Stimulated activated CD4-positive, alpha-beta T cell treated with anti-CD3 and anti-CD28 coated beads, TNF-alpha, amount 100 ng/mL, for 4 hours (primary cell): ENCODE measurements around the gene CCL19.
A peak's percentile ranks its signal among the peaks of the same experiment; 100 is the strongest.

Experiments used
- DNase-seq, 3 experiments: peaks; one replicate each; pipeline ENCODE4 v3.0.0-alpha.2; 2020; ENCODE audit warnings: low read depth in 3 of 3

The CCL19 gene

GRCh38 chr9:34662526-34663302 is 28.4 kb downstream of the CCL19 start, which contains the start of gene CCL27:
Gene CCL27 (minus strand): TSS chr9:34662657. CDS start chr9:34662633, 24 bp downstream.
- no peak for DNase-seq

DNA sequence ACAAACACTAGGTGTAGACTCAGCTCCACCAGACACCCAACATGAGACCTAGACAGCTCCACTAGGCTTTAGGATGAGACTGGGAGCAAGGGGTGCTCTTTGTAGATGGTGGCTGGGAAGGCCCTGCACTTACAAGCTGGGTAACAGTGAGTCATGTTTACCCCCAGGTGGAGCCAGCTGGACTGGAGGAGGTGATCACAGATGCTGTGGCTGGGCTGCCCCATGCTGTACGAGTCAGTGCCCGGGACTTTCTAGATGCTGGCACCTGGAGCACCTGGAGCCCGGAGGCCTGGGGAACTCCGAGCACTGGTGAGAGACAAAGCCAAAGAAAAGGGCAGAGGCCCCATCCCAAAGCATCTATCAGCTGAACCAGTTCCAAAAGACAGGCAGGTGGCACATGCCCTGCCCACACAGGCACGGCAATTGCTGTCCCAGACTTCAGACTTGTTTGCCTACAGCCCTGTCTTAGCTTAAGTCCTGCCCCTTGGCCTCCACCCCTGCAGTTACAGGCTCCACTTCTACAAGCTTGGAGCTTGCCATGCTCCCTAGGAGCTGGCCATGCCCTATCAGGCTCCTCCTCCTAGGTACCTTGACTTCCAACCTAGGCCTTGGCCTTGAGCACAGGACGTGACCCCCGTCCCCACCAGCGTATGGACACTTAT is 31.4 kb downstream of the CCL19 start:
- no peak for DNase-seq

GRCh38 chr9:34658461-34658860 is 32.6 kb downstream of the CCL19 start:
- no peak for DNase-seq

DNA sequence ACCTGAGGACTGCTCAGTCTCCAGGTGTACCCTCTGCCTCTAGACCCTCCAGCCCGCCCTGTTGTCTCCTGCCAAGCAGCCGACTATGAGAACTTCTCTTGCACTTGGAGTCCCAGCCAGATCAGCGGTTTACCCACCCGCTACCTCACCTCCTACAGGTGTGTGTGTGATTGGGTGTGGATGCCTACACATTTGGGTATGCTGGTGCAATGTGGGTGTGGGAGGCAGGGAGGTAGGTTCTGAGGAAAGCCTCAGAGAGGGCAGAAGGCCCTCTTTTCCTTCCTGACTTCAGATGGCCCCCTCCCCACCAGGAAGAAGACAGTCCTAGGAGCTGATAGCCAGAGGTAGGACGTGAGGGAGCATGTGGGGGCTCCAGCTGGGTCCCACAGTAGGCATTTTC is 34.1 kb downstream of the CCL19 start:
- DNase-seq: no peak

GRCh38 chr9:34655394-34655793 is 35.7 kb downstream of the CCL19 start:
- no peak for DNase-seq

- no peak for DNase-seq
Measured at GRCh38 chr9:34654323-34655051, 36.6 kb downstream of the CCL19 start.

DNA sequence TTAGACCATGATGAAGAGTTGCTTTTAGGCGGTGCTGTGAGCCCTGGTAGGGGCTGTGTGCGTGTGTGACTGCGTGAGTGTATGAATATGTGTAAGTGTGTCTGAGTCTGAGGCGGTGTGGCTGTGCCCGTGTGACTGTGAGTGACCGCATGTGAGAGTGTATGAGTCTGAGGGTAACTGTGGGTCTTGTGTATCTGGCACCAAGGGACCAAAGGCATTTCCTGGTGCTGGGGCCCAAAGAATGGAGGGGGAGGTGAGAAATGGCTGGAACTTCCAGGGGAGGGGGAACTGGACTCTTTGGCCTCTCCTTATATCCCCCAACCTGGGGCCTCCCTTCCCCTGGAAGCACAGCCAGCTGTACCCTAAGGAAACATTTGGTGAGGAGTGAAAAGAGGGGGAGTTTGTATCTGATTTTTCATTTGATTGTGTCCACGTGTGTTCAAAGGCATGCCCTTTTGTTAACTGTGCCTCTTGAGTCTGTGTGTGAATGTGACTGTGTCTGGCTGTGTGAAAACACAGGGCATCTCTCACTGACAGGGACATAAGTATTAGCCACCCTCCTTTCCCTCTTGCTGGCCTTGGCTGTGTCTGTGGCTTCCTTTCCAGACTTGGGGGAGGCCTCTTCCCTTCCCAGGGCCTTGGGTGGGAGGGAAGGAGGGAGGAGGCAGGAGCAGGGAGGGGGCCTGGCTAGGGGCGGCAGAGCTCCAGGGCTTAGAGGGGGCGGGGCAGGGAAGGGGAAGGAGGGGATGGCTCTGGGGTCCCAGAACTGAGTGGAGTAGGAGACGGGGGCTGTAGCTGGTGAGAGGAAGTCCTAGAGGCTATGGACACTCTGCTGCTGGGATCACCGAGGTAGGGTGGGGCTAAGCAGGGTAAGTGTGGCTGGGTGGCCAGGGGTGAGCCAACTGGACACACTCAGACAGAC is 37.7 kb downstream of the CCL19 start:
- no peak for DNase-seq

DNA sequence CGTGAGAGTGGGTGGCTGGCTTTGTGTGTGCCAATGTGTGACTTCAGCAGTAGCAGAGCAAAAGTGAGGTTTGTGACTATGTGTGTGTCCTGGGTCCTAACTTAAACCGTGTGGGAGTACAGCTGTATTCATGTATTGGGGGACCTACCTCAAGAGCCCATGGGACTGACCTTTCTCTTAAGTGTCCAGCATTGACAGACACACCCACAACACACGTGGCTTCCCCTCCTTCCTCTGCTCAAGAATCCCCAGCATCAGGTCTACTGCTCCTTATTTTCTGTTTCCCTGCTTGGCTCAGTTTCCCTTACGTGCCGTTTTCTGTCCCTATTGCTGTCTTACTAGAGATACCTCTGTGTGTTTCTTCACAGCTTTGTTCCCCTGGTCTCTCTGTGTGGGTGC is 38.5 kb downstream of the CCL19 start:
- no peak for DNase-seq

- DNase-seq: peak in 1 of 3 experiments; percentile 35
Measured at GRCh38 chr9:34651876-34652601, 39.0 kb downstream of the CCL19 start, which contains the start of gene IL11RA. Gene IL11RA (plus strand): TSS chr9:34652185. CDS start chr9:34655218, 3,033 bp downstream.

DNA sequence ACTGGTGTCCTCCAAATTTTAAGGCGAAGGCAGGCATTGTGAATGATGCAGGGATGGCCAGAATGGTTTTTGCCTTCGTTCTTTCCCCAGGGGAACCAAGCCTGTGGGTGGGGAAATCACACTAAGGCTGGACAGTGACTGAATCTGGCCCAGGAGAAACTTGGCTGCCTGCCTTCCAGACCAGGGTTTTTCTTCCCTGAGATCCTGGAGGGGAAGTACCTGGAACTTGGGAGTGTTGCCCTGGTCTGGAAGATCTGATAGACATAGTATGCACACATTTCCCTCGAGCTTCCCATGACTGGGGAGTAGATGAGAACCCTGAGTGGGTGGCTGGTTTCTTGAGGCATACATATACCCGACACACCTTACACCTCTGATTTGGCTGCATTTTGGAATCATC is 39.8 kb downstream of the CCL19 start:
- no peak for DNase-seq

DNA sequence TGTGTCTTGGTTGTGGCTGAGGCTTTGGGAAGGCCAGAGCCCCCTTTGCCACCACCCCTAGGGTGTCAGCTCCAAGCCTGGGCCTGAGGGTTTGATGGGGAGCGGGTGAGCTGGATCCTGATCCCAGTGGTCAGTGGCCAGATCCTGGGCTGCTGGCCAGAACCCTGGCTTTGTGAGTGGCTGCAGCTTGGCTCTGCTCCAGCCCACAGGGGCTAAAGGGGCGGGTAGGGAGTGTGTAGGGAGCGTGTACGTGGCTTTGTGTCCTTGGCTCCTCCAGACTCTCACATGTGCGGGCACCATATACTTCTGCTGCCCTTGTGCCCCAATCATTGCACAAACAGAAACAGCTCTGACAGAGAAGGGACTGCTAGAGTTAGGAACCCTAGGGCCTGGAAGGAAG is 40.3 kb downstream of the CCL19 start:
- no peak for DNase-seq

- DNase-seq: no peak
Measured at GRCh38 chr9:34648673-34649072, 42.4 kb downstream of the CCL19 start.

GRCh38 chr9:34647651-34648050 is 43.4 kb downstream of the CCL19 start:
- DNase-seq: no peak

GRCh38 chr9:34647084-34647403 is 44.0 kb downstream of the CCL19 start:
- DNase-seq: no peak

GRCh38 chr9:34646211-34647083 is 44.6 kb downstream of the CCL19 start, which contains the start of gene GALT:
Gene GALT (plus strand): TSS chr9:34646675. CDS start chr9:34646705, 30 bp downstream.
- peak; percentile 95 to 98 (median 97) for DNase-seq

GRCh38 chr9:34644766-34645314 is 46.2 kb downstream of the CCL19 start:
- DNase-seq: no peak

- no peak for DNase-seq
Measured at GRCh38 chr9:34642679-34643078, 48.4 kb downstream of the CCL19 start.
